ENCODE data around the gene GYS2. TPM values are rescaled to one million over a fixed set of nuclear protein-coding genes. Genes with fewer than 3 reads are reported as not detected.
A peak's percentile ranks its signal among the peaks of the same experiment; 100 is the strongest.

GYS2 gene
- total RNA-seq, 2 donors from 2014 or later, result not detected

DNA sequence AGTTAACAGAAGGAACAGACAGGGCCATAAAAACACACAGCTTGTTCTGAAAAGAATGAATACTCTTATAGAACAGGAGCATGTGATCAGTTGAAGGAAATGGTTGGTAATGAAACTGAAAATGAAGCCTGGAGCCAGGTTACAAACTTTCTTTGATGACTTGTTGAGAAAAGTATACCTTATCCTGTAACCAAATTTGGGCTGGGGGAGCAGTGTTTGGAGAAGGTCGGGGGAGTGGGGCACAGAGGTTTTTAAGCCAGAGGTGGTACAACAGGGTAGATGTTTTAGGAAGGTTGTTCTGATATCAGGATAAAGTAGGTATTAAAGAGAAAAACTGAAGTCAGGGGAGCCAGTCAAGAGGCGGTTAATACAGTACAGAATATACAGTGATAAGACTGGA is 94.9 kb downstream of the GYS2 start:
- Histone ChIP-seq H3K9me3 (no peaks in the 10 kb centered on the region), H3K36me3 (peaks cover 0 to 7% of the 10 kb centered on the region in 2 donors), H3K4me1 (replicated peaks) (peaks cover 4% of the 10 kb centered on the region), H3K27ac (no peak overlapping the region), H3K4me3 (no peak overlapping the region), H3K27me3 (replicated peaks; ENCODE audit: insufficient read depth) (no peaks in the 10 kb centered on the region)
- intact Hi-C loops (cut with DNase I), result no loop called here
- no peak for DNase-seq (ENCODE audit: low spot score)
- no peak for TF ChIP-seq POLR2AphosphoS5 (IDR thresholded peaks at IDR 0.05)
- no peak for TF ChIP-seq CTCF (IDR thresholded peaks at IDR 0.05)
- TF ChIP-seq POLR2A (IDR thresholded peaks at IDR 0.05), result no peak
- 48% methylated on average over 2 of the region's 2 CpGs for WGBS

- H3K9me3 ChIP-seq, result no peaks in the 10 kb centered on the region
- DNase-seq (ENCODE audit: low spot score), result no peak
- 77% methylated on average over 2 of the region's 2 CpGs for WGBS
- intact Hi-C loops (cut with DNase I), result no loop called here
- H3K27ac ChIP-seq, result no peak overlapping the region
- H3K4me3 ChIP-seq, result no peak overlapping the region
- H3K4me1 ChIP-seq (replicated peaks), result peaks cover 6% of the 10 kb centered on the region
- no peaks in the 10 kb centered on the region for H3K27me3 ChIP-seq (replicated peaks; ENCODE audit: insufficient read depth)
- H3K36me3 ChIP-seq, result no peaks in the 10 kb centered on the region
- TF ChIP-seq POLR2A (IDR thresholded peaks at IDR 0.05), result no peak
- no peak for TF ChIP-seq POLR2AphosphoS5 (IDR thresholded peaks at IDR 0.05)
- TF ChIP-seq CTCF (IDR thresholded peaks at IDR 0.05), result no peak
These were observed 96.8 kb downstream of the GYS2 start for GRCh38 chr12:21507849-21508248.

- Histone ChIP-seq H3K27ac (no peak overlapping the region), H3K9me3 (no peaks in the 10 kb centered on the region), H3K27me3 (replicated peaks; ENCODE audit: insufficient read depth) (no peaks in the 10 kb centered on the region), H3K36me3 (no peaks in the 10 kb centered on the region), H3K4me3 (no peak overlapping the region), H3K4me1 (replicated peaks) (peaks cover 10% of the 10 kb centered on the region)
- TF ChIP-seq POLR2AphosphoS5 (IDR thresholded peaks at IDR 0.05) (no peak), CTCF (IDR thresholded peaks at IDR 0.05) (no peak), POLR2A (IDR thresholded peaks at IDR 0.05) (no peak)
- DNase-seq (ENCODE audit: low spot score), result no peak
- 41% methylated on average over 2 of the region's 2 CpGs for WGBS
- intact Hi-C loops (cut with DNase I), result no loop called here
These were observed 98.8 kb downstream of the GYS2 start for GRCh38 chr12:21505888-21506287.

GRCh38 chr12:21502872-21503271 is 101.8 kb downstream of the GYS2 start:
- H3K27ac ChIP-seq, result no peak overlapping the region
- H3K36me3 ChIP-seq, result no peaks in the 10 kb centered on the region
- H3K27me3 ChIP-seq (replicated peaks; ENCODE audit: insufficient read depth), result no peaks in the 10 kb centered on the region
- TF ChIP-seq CTCF (IDR thresholded peaks at IDR 0.05) (no peak), POLR2AphosphoS5 (IDR thresholded peaks at IDR 0.05) (no peak), POLR2A (IDR thresholded peaks at IDR 0.05) (no peak)
- H3K4me1 ChIP-seq (replicated peaks), result peaks cover 10% of the 10 kb centered on the region
- DNase-seq (ENCODE audit: low spot score), result no peak
- WGBS, result 73% methylated on average over 1 of the region's 1 CpG
- H3K9me3 ChIP-seq, result no peaks in the 10 kb centered on the region
- intact Hi-C loops (cut with DNase I), result loop anchor here (5.0 kb wide), 1 partner anchor 154 kb away; the partner anchor contains the start of gene LDHB
- H3K4me3 ChIP-seq, result peak overlapping the region in 1 of 2 donors; percentile 93

GRCh38 chr12:21502164-21502496 is 102.5 kb downstream of the GYS2 start:
- peak overlapping the region; percentile 89 to 93 for H3K4me3 ChIP-seq
- peak; percentile 7 for DNase-seq (ENCODE audit: low spot score)
- peaks cover 10% of the 10 kb centered on the region for H3K4me1 ChIP-seq (replicated peaks)
- H3K36me3 ChIP-seq, result no peaks in the 10 kb centered on the region
- TF ChIP-seq CTCF (IDR thresholded peaks at IDR 0.05) (no peak), POLR2AphosphoS5 (IDR thresholded peaks at IDR 0.05) (no peak), POLR2A (IDR thresholded peaks at IDR 0.05) (no peak)
- intact Hi-C loops (cut with DNase I), result loop anchor here (5.0 kb wide), 1 partner anchor 155 kb away; the partner anchor contains the start of gene LDHB
- H3K9me3 ChIP-seq, result no peaks in the 10 kb centered on the region
- no peaks in the 10 kb centered on the region for H3K27me3 ChIP-seq (replicated peaks; ENCODE audit: insufficient read depth)
- peak overlapping the region; percentile 77 to 83 for H3K27ac ChIP-seq
- WGBS, result 0% methylated on average over 12 of the region's 14 CpGs
